Measurements from ENCODE around the gene CCDC92B. TPM values are rescaled to one million over a fixed set of nuclear protein-coding genes. Genes with fewer than 3 reads are reported as not detected.
A peak's percentile ranks its signal among the peaks of the same experiment; 100 is the strongest.

Gene CCDC92B
- total and polyA plus RNA-seq, 2 of the 4 experiments (the other 2 are of a cell fraction): not detected

- Histone ChIP-seq H4K20me1 (ENCODE audit: insufficient read depth, low read length) (peaks cover 72% of the 10 kb centered on the region), H2AK9ac (replicated peaks; ENCODE audit: low read depth, low read length, poor library complexity) (peak overlapping the region; percentile 34), H3K9me1 (ENCODE audit: insufficient read depth, low read length) (peaks cover 22% of the 10 kb centered on the region), H3K4ac (ENCODE audit: low read depth, low read length) (no peak overlapping the region), H4K8ac (ENCODE audit: low read depth in 2 of 2, low read length in 2 of 2) (no peak overlapping the region), H3K4me1 (ENCODE audit: control insufficient read depth, insufficient read depth, low read length) (peaks cover 31% of the 10 kb centered on the region), H4K5ac (ENCODE audit: low read depth, low read length) (no peak overlapping the region), H2AK5ac (ENCODE audit: low read depth, low read length) (no peak overlapping the region; the same call in 1 of the 2 replicates), H4K91ac (ENCODE audit: insufficient read depth, low read depth, low read length) (no peak overlapping the region), H3K18ac (ENCODE audit: low read depth, low read length) (no peak overlapping the region), H3K79me1 (ENCODE audit: low read depth in 1 of 2, low read length in 2 of 2) (peaks cover 11 to 81% of the 10 kb centered on the region in 2 experiments), H3K9ac (ENCODE audit: low read depth, low read length) (no peak overlapping the region), H2BK120ac (ENCODE audit: low read depth, low read length) (no peak overlapping the region), H3K36me3 (ENCODE audit: control insufficient read depth, insufficient read depth, low read length) (peaks cover 5% of the 10 kb centered on the region; the same call in 1 of the 2 replicates), H2BK20ac (ENCODE audit: low read depth, low read length) (no peak overlapping the region), H2BK15ac (ENCODE audit: low read depth, low read length) (no peak overlapping the region), H2AFZ (replicated peaks; ENCODE audit: low read length, poor library complexity) (peak overlapping the region; percentile 26), H3K9me3 (ENCODE audit: control insufficient read depth, insufficient read depth, low read length) (no peaks in the 10 kb centered on the region), H3K14ac (replicated peaks; ENCODE audit: low read depth, low read length) (no peak overlapping the region), H3K4me2 (ENCODE audit: low read depth, low read length) (no peak overlapping the region), H3K23ac (ENCODE audit: low read depth, low read length) (no peak overlapping the region), H3K27ac (ENCODE audit: insufficient read depth, low read length) (no peak overlapping the region), H3K56ac (ENCODE audit: extremely low read depth, insufficient read depth, low read length) (no peak overlapping the region), H3K27me3 (ENCODE audit: control insufficient read depth, insufficient read depth, low read length) (no peaks in the 10 kb centered on the region), H2BK5ac (ENCODE audit: low read depth, low read length, poor library complexity, severe bottlenecking) (no peak overlapping the region), H3K4me3 (ENCODE audit: insufficient read depth, low read depth, low read length) (no peak overlapping the region)
- ChIA-PET POLR2A (ENCODE audit: unreplicated experiment) (no interaction called here), CTCF (no interaction called here)
- ATAC-seq (ENCODE audit: low read depth) (no peak), DNase-seq (no peak)
- dilution Hi-C loops (cut with HindIII; ENCODE audit: low sequenced_read_pairs, unreplicated experiment) (no loop called here), intact Hi-C loops (cut with micrococcal nuclease) (no loop called here), in situ Hi-C loops (cut with MboI; ENCODE audit: low sequenced_read_pairs) (no loop called here)
- no TSS peak for BruUV-seq (replicated peaks)
- TF ChIP-seq BHLHE40 (IDR thresholded peaks at IDR 0.05; ENCODE audit: low read depth, low read length): no peak
- TF ChIP-seq MXI1 (IDR thresholded peaks at IDR 0.05; ENCODE audit: borderline replicate concordance, low read depth, low read length): no peak
- TF ChIP-seq NFE2L2 (IDR thresholded peaks at IDR 0.05; ENCODE audit: low read depth, low read length): no peak
- TF ChIP-seq, protein P1, sequence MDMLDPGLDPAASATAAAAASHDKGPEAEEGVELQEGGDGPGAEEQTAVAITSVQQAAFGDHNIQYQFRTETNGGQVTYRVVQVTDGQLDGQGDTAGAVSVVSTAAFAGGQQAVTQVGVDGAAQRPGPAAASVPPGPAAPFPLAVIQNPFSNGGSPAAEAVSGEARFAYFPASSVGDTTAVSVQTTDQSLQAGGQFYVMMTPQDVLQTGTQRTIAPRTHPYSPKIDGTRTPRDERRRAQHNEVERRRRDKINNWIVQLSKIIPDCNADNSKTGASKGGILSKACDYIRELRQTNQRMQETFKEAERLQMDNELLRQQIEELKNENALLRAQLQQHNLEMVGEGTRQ (IDR thresholded peaks at IDR 0.05; ENCODE audit: low read depth, low read length): no peak
- no peak for TF ChIP-seq RCOR1 (IDR thresholded peaks at IDR 0.05; ENCODE audit: insufficient replicate concordance, low read length)
- TF ChIP-seq CEBPB (IDR thresholded peaks at IDR 0.05; ENCODE audit: low read depth, low read length): no peak
- TF ChIP-seq CTCF (conservative IDR thresholded peaks at IDR 0.05; ENCODE audit: low read depth, low read length): no peak
- TF ChIP-seq POLR2A (IDR thresholded peaks at IDR 0.05; ENCODE audit: low read depth, low read length): no peak
- no peak for TF ChIP-seq MAFK (IDR thresholded peaks at IDR 0.05; ENCODE audit: low read depth, low read length)
- no peak for TF ChIP-seq CHD1 (IDR thresholded peaks at IDR 0.05; ENCODE audit: low read depth, low read length)
- TF ChIP-seq MAZ (IDR thresholded peaks at IDR 0.05; ENCODE audit: borderline replicate concordance, low read depth, low read length): no peak
- no peak for TF ChIP-seq SMC3 (IDR thresholded peaks at IDR 0.05; ENCODE audit: low read depth, low read length)
- TF ChIP-seq FOS (IDR thresholded peaks at IDR 0.05; ENCODE audit: low read depth, low read length): no peak
- no peak for TF ChIP-seq RFX5 (IDR thresholded peaks at IDR 0.05; ENCODE audit: low read depth, low read length)
- no peak for TF ChIP-seq RAD21 (IDR thresholded peaks at IDR 0.05; ENCODE audit: low read length)
- 90% methylated on average over 14 of the region's 21 CpGs; no CpG with 5 or more reads in 1 of the 2 experiments for WGBS, 2 experiments (ENCODE audit: extremely low coverage in 2 of 2, insufficient read length in 1 of 2)
Observed at GRCh38 chr17:2708585-2709182, 40.8 kb downstream of the CCDC92B start.

All from IMR-90 (cell line).